Measurements from ENCODE around the gene EPGN. TPM values are rescaled to one million over a fixed set of nuclear protein-coding genes. Genes with fewer than 3 reads are reported as not detected.

The EPGN gene
- total RNA-seq, 1 donor, result 0.43 TPM

DNA sequence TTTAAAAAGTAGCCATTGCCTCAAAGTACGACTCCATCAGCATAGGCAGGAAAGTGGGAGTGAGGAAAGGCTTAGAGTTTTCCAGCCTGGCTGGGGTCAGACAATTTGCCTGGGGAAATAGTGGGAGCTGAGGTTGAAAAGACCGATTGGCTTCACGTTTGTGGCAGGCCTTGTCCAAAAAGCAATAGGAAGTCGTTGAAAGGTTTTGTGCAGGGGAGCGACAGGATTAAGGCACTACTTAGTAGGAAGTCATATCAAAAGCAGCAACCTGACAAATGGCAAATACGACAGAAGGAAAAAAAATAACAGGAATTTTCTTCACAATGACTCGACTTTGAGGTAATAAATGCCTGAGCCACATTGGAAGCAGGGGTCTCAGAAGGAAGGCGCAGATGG, 56.0 kb downstream of the EPGN start:
- TF ChIP-seq, protein P1, sequence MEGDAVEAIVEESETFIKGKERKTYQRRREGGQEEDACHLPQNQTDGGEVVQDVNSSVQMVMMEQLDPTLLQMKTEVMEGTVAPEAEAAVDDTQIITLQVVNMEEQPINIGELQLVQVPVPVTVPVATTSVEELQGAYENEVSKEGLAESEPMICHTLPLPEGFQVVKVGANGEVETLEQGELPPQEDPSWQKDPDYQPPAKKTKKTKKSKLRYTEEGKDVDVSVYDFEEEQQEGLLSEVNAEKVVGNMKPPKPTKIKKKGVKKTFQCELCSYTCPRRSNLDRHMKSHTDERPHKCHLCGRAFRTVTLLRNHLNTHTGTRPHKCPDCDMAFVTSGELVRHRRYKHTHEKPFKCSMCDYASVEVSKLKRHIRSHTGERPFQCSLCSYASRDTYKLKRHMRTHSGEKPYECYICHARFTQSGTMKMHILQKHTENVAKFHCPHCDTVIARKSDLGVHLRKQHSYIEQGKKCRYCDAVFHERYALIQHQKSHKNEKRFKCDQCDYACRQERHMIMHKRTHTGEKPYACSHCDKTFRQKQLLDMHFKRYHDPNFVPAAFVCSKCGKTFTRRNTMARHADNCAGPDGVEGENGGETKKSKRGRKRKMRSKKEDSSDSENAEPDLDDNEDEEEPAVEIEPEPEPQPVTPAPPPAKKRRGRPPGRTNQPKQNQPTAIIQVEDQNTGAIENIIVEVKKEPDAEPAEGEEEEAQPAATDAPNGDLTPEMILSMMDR (IDR thresholded peaks at IDR 0.05; ENCODE audit: insufficient read depth, low read depth, low read length), result no peak
- DNase-seq (ENCODE audit: low read depth), result no peak
- no peak overlapping the region for H3K4me3 ChIP-seq (ENCODE audit: low read depth, low read length)

DNA sequence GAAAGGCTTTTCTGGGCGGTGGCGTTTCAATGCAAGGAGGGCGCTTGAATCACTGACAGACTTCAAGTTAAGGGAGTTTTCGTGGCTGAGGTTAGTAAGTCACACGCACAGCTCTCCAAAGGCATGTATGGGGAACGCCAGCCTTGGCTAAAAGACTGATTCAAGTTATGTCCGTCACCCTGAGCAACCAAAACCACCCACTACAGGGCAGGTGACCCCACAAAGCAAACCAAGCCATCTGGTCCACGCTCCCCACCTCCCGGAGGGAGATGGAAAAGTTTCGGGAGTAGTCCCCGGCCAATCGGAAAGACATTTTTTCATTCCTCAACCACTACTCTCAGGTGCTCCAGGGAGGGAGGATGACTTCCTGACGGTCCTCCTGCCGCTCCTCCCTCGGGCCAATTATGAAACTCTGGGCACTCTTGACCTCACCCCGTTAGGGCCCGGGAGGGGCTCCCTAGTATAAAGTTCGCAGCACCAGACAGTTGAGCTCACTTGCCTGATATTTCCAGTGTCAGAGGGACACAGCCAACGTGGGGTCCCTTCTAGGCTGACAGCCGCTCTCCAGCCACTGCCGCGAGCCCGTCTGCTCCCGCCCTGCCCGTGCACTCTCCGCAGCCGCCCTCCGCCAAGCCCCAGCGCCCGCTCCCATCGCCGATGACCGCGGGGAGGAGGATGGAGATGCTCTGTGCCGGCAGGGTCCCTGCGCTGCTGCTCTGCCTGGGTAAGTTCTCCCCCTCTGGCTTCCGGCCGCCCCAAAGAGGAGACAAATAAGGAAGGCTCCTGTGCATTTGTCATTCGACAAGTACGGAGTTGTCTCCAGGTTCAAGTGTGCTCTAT, 56.6 kb downstream of the EPGN start, which contains the start of gene EREG:
Gene EREG (plus strand): TSS at position 494 of the 840 bp plus-strand sequence. CDS start 164 bp downstream, at position 658.
- TF ChIP-seq, protein P1 (IDR thresholded peaks at IDR 0.05; ENCODE audit: insufficient read depth, low read depth, low read length), result no peak
- DNase-seq (ENCODE audit: low read depth), result peak; percentile 20
- H3K4me3 ChIP-seq (ENCODE audit: low read depth, low read length), result peak within 1 kb of the TSS; percentile 58

DNA sequence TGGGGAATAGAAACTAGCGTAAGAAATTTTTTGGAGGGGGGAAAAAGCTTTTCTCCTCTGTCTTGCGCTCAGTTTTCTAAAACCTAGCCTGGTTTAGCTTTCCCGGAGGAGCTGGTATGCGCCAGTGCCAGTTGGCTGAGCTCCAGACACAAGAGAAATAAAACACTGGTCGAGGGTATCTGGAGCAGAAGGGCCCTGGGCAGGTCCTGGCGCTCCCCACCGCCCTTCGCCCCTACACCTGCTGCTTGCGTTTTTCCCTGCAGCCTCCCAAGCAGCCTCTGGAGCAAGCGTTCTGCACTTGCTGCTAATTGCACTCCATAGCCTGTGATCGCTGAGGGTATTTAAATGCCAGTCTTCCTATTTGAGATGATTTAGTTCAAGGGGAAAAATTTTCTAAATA, 57.5 kb downstream of the EPGN start:
- TF ChIP-seq, protein P1 (IDR thresholded peaks at IDR 0.05; ENCODE audit: insufficient read depth, low read depth, low read length), result no peak
- H3K4me3 ChIP-seq (ENCODE audit: low read depth, low read length), result peak overlapping the region; percentile 58
- peak; percentile 6 for DNase-seq (ENCODE audit: low read depth)

Other genes starting within 250 kb of the EPGN start
- 1.3 and 3.5 TPM in 2 replicates for gene CXCL2, start 209.3 kb upstream of the EPGN start, total RNA-seq
- gene MTHFD2L, start 150.4 kb upstream of the EPGN start, total RNA-seq, result 7.4 and 16.8 TPM in 2 replicates
- gene EREG, start 56.7 kb downstream of the EPGN start, total RNA-seq, result 1.3 and 5.2 TPM in 2 replicates
- gene AREG, start 136.7 kb downstream of the EPGN start, total RNA-seq, result under 0.01 TPM in 1 of 2 replicates, not detected in the other

Measured in fibroblast of villous mesenchyme (primary cell).